GM19324 (cell line): ENCODE data around the gene SIPA1L3.
"Not testable (repeated sequence)": the region's sequence is repeated elsewhere in the genome, so short reads cannot be mapped to it uniquely, and the experiment has no call there.

ENCODE experiments used
- ATAC-seq: cut with Tn5 transposase; IDR thresholded peaks from one replicate; pipeline ENCODE4 v1.9.1; 2021; ENCODE audit warnings: mild to moderate bottlenecking, moderate library complexity; ENCODE audit not compliant: unreplicated experiment, low FRiP score

The SIPA1L3 gene, protein sequence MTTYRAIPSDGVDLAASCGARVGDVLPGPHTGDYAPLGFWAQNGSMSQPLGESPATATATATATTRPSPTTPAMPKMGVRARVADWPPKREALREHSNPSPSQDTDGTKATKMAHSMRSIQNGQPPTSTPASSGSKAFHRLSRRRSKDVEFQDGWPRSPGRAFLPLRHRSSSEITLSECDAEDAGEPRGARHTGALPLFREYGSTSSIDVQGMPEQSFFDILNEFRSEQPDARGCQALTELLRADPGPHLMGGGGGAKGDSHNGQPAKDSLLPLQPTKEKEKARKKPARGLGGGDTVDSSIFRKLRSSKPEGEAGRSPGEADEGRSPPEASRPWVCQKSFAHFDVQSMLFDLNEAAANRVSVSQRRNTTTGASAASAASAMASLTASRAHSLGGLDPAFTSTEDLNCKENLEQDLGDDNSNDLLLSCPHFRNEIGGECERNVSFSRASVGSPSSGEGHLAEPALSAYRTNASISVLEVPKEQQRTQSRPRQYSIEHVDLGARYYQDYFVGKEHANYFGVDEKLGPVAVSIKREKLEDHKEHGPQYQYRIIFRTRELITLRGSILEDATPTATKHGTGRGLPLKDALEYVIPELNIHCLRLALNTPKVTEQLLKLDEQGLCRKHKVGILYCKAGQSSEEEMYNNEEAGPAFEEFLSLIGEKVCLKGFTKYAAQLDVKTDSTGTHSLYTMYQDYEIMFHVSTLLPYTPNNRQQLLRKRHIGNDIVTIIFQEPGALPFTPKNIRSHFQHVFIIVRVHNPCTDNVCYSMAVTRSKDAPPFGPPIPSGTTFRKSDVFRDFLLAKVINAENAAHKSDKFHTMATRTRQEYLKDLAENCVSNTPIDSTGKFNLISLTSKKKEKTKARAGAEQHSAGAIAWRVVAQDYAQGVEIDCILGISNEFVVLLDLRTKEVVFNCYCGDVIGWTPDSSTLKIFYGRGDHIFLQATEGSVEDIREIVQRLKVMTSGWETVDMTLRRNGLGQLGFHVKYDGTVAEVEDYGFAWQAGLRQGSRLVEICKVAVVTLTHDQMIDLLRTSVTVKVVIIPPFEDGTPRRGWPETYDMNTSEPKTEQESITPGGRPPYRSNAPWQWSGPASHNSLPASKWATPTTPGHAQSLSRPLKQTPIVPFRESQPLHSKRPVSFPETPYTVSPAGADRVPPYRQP (N-terminal part only)

DNA sequence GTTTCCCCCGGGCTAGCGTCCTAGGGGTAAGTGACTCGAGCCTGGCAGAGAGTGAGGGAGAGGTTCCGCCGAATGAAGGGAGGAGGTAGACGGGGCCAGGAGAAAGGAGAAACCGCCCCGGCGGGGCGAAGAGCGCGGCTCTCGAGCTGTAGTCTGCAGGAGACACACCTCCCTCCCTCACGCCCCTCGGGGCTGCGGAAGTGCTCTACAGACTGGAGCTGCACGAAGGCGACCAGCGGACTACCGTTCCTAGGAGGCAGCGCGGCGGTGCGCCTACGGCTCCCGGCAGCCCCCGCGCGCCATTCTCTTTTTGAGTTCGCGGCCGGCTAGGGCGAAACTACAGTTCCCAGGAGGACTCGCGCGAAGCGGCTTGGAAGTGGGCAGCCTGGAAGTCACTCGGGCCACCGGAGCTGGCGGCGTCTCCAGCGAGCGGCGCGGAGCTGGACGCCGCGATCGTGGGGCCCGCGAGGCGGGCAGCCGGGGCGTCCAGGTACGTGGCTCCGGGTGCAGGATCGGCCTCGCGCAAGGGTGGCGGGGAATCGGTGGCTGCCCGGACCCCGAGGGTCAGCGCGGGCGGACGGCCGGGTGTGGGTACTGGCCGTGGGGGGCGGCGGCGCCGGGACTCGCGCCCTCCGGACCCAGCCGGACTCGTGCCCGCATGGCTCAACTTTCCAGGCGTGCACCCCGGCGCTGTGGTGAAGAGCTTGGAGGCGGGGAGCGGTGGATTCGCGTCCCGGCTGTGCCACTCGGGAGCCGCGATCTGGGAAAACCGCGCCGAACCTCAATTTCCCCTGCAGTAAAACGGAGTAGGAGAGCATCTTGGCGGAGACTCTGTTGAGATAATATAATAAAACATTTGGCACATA is at the start of gene SIPA1L3:
SIPA1L3 (plus strand) TSS at position 340 of the 866 bp plus-strand sequence. CDS start 174,358 bp downstream, outside the sequence.
- ATAC-seq = peak; percentile 83

DNA sequence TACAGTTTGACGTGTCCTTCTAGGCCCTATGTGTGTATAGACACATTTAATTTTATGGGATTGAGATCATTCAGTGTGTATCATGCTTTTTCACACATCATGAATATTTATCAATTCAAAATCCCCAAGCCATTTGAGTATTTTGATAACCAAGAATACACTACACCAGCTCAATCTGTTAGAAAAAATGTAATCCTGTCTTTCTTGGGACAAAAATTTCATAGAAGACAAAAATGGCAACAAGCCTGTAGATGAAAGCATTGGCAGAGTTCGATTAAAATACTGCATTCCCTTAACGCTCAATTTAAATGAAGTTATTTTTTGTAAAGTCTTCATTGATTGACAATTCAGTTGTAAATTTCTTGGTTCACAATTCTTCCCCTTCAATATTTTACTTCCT is 42.5 kb upstream of the SIPA1L3 start:
- no peak for ATAC-seq

DNA sequence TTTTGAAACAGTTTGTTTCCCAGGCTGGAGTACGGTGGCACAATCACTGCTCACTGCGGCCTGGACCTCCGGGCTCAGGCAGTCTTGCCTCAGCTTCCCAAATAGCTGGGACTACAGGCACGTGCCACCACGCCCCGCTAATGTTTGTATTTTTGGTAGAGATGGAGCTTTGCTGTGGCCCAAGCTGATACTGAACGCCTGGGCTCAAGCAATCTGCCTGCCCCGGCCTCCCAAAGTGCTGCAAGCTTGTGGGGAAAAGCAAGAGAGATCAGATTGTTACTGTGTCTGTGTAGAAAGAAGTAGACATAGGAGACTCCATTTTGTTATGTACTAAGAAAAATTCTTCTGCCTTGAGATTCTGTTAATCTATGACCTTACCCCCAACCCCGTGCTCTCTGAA is 41.1 kb upstream of the SIPA1L3 start:
- ATAC-seq = not testable (repeated sequence)

DNA sequence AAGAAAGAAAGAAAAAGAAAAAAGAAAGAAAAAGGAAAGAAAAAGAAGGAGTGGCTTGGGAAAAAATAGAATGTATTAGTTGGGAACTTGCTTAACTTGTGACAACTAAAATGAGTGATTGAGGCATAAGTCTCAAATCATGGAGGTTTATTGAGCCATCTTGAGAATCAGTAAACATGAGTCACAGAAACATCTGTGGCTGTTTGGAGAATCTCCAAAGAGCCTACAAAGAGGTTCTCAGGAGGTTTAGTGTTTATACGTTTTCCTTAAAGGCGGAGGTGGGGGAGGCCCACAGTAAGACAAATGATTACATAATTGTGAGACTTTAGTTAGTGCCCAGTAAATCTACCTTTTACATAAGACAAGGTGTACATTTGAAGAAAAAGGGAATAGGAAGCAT is 39.2 kb upstream of the SIPA1L3 start:
- ATAC-seq = no peak

DNA sequence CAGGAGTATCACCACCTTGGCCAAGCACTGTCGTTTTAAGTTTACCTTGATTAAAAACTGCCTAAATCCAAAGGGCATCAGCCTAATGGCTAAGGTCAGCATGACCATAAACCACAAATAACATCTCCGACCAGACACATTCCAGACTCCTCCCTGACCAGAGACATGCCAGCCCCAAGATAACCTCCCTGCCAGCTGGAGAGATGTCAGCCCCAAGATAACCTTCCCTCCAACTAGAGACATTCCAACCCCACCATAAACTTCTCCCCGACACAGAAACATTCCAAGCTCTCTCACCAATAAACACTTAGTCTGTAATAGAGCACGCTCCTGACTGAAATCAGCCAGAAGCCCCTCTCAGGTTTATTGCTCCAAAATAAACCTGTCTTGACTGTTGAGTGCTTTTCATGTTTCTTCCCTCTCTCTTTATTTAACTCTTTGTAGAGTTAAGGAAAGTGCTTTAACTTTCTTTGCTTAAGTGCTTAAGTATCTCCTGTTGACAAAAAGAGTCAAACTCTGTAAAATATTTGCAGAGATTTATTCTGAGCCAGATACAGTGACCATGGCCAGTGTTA is 37.2 kb upstream of the SIPA1L3 start:
- ATAC-seq = no peak

DNA sequence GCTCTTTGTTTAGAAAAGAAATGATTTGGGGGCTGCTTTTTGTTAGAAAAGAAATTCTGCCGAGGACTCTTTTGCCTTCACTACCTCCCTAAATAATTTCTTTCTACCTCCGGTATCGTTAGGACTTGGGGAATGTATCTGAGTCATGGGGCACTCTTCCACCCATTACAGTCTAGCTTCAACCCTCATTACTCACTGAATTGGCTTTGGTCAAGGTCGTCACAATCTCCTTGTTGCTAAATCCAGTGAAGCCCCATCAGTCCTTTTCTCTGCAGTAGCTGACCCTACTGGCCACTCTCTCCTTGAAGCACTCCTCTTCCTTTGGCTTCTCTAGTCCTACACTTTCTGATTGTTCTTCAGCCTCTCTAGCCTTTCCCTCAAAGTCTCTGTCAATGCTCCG is 34.6 kb upstream of the SIPA1L3 start:
- ATAC-seq = no peak

DNA sequence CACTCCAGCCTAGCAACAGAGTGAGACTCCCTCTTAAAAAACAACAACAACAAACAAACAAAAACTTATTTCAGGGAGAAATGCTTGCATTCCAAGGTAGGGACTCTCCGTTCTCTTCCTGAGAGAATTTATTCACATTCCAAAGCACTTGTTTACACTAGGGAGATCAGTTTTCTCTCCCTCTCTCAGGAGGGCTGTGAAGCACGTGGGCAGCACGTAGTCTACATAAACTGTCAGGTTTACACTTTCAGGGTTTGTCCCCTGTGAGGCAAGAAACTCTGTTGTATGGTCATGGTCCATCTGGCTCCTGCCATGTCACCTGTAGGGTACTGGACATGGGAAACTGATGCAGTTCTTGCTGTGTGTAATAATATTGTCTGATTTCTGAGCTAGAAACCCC is 32.2 kb upstream of the SIPA1L3 start:
- no peak for ATAC-seq

DNA sequence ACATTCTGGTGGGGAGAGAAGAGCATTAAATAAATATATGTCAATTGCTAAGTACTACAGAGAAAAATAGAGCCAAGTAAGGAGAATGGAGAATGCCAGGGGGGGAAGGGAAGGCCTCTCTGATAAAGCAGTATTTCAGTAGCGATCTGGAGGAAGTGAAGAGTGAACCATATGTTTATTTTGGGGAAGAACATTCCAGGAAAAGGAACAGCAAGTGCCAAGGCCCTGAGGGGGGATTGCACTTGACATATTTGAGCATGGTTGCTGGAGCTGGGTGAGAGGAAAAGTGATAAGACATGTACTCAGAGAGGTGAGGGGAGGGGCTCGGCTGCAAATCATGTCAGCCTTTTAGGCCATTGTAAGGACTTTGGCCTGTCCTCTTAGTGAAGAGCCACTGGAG is 31.0 kb upstream of the SIPA1L3 start:
- ATAC-seq = no peak

DNA sequence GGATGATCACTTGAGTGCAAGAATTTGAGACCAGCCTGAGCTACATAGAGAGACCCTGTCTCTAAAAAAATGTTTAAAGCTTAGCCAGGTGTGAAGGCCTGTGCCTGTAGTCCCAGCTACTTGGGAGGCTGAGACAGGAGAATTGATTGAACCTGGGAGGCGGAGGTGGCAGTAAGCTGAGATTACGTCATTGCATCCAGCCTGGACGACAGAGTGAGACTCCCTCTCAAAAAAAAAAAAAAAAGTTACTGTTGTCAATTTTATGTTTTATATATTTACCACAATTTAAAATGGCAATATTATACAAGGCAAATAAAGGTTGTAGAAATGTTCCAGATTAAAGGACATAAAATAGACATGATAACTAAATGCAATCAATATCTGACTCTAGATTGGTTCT is 29.9 kb upstream of the SIPA1L3 start:
- no peak for ATAC-seq

DNA sequence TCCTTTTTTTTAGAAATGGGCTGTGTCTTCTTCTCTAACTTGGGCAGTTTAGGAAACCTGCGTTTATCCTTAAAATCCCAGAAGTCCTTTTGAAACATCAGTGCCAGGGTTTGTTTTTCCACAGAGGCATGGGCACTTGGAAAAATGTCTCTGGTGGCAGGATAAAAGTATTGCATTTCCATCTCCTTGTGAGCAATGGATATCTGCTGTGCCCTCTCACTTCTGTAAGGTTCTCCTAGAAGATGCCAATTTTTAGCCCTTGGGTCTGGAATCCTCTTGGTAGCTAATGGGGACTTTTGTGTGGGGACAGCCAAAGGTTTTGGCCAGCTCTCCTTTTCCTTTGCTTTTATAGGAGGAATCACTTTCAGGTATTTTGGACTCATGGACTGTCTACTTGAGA is 21.6 kb upstream of the SIPA1L3 start:
- no peak for ATAC-seq

DNA sequence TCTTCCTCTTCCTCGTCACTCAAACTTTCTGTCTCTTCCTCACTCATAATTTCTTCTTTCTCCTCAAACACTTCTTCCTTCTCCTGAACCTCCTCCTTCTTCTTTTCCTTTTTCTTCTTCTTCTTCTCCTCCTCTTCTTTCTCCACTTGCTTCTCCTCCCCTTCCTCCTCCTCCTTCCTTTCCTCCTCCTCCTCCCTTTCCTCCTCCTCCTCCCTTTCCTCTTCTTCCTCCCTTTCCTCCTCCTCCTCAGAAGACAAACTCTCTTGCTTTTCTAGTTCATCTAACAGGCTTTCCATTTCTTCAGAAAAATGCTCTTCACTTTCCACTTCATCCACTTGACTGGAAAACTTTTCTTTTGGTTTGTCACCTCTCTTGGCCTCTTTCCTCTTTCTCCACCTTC is 20.4 kb upstream of the SIPA1L3 start:
- ATAC-seq = no peak

DNA sequence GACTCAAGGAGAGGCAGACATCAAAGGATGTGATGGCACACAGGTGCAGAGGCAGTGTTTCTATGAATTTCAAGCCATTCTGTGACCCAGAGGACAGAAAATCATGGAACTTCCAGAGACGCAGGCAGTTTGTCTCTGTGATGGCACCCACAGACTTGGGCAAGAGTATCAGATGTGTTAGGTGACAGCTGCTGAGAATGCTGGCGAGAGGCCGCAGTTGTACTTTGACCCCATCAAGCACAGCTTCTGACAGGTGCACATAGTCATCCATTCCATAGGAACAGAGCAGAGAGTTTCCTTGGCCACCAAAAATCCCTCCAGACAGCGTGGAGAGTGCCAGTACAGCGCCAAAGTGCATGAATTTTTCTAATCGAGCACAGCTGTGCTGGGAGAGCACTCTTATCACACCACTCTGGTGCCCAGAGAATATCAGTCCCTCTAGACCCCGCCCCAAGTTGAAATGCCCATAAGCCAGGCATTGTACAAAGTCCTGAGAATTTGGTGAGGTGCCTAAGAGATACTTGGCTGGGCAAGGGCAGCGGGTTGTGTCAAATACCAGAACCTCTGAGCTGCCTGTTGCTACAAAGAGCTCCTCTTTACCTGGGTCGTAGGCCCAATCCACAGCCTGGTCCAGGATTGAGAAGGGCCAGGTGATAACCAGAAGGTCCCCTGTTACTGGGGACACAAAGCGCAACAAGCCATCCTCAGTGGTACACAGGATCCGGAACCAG is 13.0 kb upstream of the SIPA1L3 start:
- no peak for ATAC-seq

DNA sequence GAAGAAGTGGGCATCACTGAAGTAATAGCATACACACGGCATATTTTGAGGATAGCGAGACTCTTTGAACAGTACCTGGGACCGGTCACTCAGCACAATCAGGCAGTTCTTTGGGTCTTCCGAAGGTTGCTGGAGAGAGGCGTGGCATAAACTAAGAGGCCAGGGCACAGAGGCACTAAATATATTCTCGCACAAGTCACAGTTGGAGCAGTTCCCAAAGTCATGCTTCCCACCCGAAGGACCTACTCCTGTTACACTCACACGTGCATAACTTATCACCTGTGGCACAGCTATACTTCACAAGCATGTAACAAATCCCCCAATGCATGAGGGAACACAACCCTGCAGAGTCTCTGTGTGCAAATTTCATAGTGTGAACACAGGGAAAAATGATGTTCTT is 10.8 kb upstream of the SIPA1L3 start:
- no peak for ATAC-seq

DNA sequence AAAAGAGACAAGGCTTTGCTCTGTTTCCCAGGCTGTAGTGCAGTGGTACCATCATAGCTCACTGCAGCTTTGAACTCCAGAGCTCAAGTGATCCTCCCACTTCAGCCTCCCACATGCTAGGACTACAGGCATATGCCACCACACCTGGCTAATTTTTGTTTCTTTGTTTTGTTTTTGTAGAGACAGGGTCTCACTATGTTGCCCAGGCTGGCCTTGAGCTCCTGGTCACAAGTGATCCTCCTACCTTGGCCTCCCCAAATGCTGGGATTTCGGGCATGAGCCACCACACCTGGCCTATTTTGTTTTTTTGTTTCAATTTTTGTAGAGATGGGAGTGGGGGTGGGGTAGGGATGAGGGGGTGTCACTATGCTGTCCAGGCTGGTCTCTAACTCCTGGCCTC is 7.6 kb upstream of the SIPA1L3 start:
- no peak for ATAC-seq

DNA sequence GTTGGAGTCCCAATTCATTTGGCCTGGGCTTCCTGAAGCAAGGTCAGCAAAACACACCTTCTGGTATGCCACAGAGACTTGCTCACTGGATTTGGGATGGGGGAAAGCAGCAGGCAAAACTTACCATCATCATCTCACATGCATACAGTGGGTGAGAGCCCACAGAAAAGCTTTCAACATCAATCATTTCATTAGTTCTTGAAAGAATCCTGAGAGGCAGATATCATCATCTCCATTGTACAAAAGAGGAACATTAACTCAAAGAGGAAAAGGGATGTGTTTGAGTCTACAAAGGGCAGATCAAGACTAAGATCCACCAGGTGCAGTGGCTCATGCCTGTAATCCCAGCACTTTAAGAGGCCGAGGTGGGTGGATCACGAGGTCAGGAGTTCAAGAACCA is 7.0 kb upstream of the SIPA1L3 start:
- ATAC-seq = no peak

DNA sequence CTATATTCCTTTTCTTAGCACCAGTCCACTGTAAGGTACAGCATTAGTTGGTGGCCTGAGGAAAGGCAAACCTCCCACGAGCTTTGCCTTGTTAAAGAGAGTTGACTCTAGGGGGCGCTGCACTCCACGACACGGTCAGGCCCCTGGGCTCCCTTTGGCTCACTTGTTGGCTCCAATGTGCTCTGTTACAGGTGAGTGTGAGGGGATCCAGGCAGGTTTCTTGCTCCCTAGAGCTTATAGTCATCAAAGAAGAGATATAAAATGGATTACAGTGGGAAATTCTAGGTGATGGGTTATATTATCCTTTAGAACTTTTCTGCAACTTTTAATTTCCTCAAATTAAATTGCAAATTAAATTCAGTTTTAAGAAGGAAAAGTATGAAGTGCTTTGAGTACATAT is 4.3 kb upstream of the SIPA1L3 start:
- ATAC-seq = no peak

DNA sequence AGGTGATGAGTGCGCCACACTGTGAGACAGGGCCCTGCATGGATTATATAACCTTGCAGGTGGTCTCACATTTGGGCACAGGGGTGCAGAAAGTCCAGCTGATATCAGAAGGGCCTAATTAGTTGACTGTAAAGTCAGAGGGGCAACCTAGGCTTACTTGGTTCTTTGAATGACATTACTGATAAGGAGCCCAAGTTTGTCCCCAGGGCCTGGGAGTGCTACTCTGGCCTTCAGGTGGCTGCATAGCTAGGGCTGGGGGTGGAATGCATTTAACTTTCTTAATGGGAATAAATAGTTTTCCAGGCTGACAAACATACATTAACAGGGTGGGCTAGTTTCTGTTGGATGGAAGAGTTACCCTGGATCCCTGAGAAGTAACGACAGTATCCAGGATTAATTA is 3.9 kb upstream of the SIPA1L3 start:
- no peak for ATAC-seq

DNA sequence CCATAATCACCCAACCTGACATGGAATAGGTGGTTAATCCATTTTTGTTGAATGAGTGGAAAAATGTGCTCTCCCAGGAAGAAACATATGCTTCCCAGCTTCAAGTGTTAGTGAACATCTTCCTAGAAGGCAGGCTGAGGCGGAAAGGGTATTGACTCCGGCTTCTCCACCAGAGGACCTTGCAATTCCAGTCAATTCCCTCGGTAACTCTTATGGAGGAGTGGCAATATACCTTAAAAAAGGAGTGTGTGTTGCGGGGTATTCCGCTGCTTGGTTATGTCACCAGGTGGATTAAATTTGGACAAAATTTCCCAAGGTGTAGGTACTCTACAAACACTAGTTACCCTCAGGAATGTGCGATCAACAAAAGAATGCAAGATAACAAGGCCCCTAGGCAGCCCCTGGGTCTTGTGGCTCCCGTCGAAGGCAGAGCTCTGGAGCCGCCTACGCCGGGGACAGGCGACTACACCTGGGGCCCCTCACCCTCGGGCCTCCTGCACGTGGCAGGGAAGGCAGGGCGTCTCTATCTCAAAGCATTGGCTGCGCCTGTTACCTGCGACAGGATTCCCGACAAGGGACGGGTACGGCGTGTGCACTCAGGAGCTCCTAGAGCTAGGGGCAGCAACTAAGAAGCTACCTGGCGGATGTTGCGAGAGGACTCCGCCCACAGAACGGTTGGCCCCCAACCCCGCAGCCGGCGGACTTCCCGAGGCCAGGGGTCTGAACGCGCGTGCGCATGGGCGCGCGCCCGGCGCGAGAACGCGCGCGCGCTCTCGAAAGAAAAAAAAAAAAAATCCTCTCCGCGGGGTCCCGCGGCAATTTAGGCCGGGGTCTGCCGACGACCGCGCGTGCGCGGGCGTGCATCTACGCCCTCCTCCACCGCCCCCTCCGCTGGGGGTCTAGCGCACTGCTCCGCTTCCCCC is 801 bp upstream of the SIPA1L3 start, which contains the start of gene WDR87:
WDR87 (minus strand) TSS at position 649 of the 923 bp plus-strand sequence. CDS start 8,355 bp downstream, outside the sequence.
- ATAC-seq = peak; percentile 38
